HG03095 (cell line): ENCODE measurements around the gene B3GAT3.
"Not testable (repeated sequence)": the region's sequence is repeated elsewhere in the genome, so short reads cannot be mapped to it uniquely, and the experiment has no call there.

Experiments used
- ATAC-seq: cut with Tn5 transposase; IDR thresholded peaks from one replicate; pipeline ENCODE4 v1.9.1; 2021; ENCODE audit warnings: moderate library complexity; ENCODE audit not compliant: unreplicated experiment

The B3GAT3 gene

GRCh38 chr11:62645946-62646824 lies 24.4 kb upstream of the B3GAT3 start, which contains the start of gene GANAB:
GANAB (minus strand) TSS chr11:62646613; CDS start chr11:62646599, 14 bp downstream.
- ATAC-seq: peak; percentile 85

- no peak for ATAC-seq
Measured at GRCh38 chr11:62645671-62645945, 23.8 kb upstream of the B3GAT3 start.

DNA sequence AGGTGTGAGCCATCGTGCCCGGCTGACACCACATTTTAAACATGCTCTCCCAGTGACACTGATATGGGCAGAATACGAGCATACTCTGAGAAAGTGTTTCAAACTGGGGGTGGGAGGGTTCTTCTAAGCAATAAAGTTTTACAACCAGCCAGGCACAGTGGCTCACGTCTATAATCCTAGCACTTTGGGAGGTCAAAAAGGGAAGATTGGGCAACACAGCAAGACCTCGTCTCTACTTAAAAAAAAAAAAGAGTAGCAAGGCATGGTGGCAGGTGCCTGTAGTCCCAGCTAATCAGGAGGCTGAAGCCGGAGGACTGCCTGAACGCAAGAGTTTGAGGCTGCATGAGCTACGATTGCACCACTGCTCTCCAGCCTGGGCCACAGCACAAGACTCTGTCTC lies 22.4 kb upstream of the B3GAT3 start:
- ATAC-seq: no peak

GRCh38 chr11:62632492-62632891 lies 10.7 kb upstream of the B3GAT3 start:
- no peak for ATAC-seq

DNA sequence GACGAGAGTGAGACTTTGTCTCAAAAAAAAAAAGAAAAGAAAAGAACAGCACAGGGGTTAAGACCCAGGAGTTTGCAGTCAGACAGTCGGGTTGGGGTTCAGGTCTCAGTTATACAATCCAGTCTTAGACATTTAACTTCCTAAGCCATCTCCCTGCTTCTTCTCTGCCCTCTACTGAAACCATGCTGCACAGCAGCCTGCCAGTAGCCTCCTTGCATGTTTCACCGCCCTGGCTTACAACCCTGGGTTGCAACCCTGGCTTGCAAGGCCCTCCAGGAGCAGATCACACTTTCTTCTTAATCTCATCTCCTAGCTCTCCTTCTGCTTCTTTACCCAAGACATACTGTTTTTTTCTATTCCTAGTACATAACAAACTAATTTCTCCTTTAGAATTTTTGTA lies 5.9 kb upstream of the B3GAT3 start:
- ATAC-seq: no peak

- ATAC-seq: no peak
Measured at GRCh38 chr11:62622476-62623089, 797 bp upstream of the B3GAT3 start.

DNA sequence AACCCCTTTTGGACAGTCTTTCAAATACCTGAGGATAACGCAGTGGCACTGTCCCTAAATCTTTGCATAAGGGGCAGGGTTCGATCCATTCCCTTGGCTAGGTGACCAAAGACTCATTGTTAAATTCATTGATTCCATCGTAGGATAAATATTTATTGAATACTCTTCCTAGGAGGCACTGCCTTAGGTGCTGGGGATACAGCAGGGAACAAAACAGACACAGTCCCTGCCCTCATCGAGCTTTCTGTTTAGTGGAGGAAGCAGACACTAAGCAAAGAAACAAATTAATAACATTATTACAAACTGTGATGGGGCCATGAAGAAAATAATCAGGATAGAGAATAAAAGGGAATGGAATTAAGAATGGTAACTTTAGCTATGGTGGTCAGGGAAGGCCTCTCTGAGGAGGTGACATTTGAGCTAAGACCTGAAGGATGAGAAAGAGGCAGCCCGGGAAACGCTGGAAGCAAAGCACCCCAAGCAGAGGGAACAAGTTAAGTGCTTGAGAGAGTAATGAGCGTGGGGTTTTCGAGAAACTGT lies 689 bp downstream of the B3GAT3 start:
- no peak for ATAC-seq

- not testable (repeated sequence) for ATAC-seq
Measured at GRCh38 chr11:62616957-62617356, 4.8 kb downstream of the B3GAT3 start.

- ATAC-seq: no peak
Measured at GRCh38 chr11:62615521-62615920, 6.3 kb downstream of the B3GAT3 start.

DNA sequence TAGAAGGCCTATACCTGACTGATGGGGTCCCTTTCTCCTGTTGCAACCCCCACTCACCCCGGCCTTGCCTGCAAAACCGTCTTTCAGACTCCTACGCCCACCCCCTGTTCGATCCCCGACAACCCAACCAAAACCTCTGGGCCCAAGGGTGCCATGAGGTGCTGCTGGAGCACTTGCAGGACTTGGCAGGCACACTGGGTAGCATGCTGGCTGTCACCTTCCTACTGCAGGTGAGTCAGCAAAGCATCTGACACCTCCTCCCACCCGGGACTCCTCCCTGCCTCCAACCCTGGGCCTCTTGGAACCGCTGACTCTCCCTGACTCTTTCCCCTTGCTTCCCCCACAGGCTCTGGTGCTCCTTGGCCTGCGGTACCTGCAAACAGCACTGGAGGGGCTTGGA lies 7.5 kb downstream of the B3GAT3 start:
- no peak for ATAC-seq

- ATAC-seq: no peak
Measured at GRCh38 chr11:62613291-62613778, 8.5 kb downstream of the B3GAT3 start.

- peak; percentile 64 for ATAC-seq
Measured at GRCh38 chr11:62612366-62613290, 9.2 kb downstream of the B3GAT3 start, which contains the start of the genes EML3 and ROM1. EML3 (minus strand) TSS chr11:62612775; CDS start chr11:62612457, 318 bp downstream. ROM1 (plus strand) TSS chr11:62613257; CDS start chr11:62613282, 25 bp downstream.

GRCh38 chr11:62611705-62612365 lies 10.0 kb downstream of the B3GAT3 start:
- ATAC-seq: no peak

- no peak for ATAC-seq
Measured at GRCh38 chr11:62610814-62611704, 10.7 kb downstream of the B3GAT3 start.

- ATAC-seq: no peak
Measured at GRCh38 chr11:62610403-62610802, 11.4 kb downstream of the B3GAT3 start.

DNA sequence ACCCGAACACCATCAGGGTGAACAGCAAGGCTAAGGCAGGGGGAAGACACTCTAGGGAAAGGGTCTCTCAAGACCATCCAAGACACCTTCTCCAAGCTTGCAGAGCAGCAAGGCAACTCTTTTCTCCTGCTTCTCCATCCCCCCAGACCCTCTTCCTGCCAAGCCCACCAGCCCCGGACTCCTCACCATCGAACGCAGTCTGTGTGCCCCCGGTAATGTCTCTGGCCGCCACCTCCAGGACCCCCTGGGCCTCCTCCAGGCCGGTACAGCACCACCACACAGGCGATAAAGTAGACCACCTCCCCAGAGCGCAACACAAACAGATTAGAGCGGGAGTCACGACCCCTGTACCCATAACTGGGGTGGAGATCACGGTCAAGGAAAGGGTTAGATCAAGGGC lies 13.0 kb downstream of the B3GAT3 start:
- no peak for ATAC-seq

GRCh38 chr11:62607714-62608113 lies 14.1 kb downstream of the B3GAT3 start:
- no peak for ATAC-seq

DNA sequence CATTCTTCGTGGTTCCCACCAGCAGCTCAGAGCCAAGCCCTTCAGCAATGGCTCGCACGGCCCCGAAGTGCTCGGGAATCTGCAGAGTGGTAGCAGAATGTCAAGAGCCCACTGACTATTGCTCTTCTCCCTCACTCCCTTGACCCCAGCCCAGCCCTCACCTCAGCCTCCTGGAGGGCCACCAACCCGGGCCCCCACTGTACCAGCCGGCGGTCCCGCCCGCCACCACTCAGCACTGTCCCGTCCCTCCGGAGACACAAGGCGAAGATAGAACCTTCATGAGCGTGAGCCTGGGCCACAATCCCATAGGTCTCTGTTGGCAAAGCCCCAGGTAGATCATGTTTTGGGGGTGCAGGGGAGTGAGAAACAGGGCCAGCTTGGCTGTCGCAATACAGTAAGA lies 15.9 kb downstream of the B3GAT3 start:
- ATAC-seq: no peak

- no peak for ATAC-seq
Measured at GRCh38 chr11:62605467-62605866, 16.3 kb downstream of the B3GAT3 start.
